GM10266 (cell line): ENCODE measurements around the gene RNF19B.

Experiments used
- DNase-seq: peaks from one replicate; pipeline ENCODE4 v3.0.0; 2012; ENCODE audit errors: extremely low spot score
- CTCF ChIP-seq: IDR thresholded peaks from 2 replicates; pipeline ENCODE4 v1.5.1; 2012; ENCODE audit warnings: mild to moderate bottlenecking, low read depth; ENCODE audit not compliant: control insufficient read depth, insufficient read depth; ENCODE audit errors: missing control alignments

Gene RNF19B

GRCh38 chr1:32931760-32932159, 32.8 kb downstream of the RNF19B start:
- DNase-seq = no peak
- no peak for TF ChIP-seq CTCF

- TF ChIP-seq CTCF = no peak
- DNase-seq = no peak
Measured at GRCh38 chr1:32929366-32929765, 35.2 kb downstream of the RNF19B start.

GRCh38 chr1:32928715-32929114, 35.9 kb downstream of the RNF19B start:
- no peak for DNase-seq
- TF ChIP-seq CTCF = no peak

GRCh38 chr1:32928285-32928684, 36.3 kb downstream of the RNF19B start:
- DNase-seq = no peak
- TF ChIP-seq CTCF = no peak

GRCh38 chr1:32927441-32927840, 37.2 kb downstream of the RNF19B start:
- TF ChIP-seq CTCF = no peak
- DNase-seq = no peak

GRCh38 chr1:32926562-32926961, 38.0 kb downstream of the RNF19B start:
- no peak for TF ChIP-seq CTCF
- DNase-seq = no peak

- DNase-seq = no peak
- TF ChIP-seq CTCF = no peak
Measured at GRCh38 chr1:32925403-32926162, 39.0 kb downstream of the RNF19B start.
